PC-3 (cell line): ENCODE data around the gene KCND3. TPM values are rescaled to one million over a fixed set of nuclear protein-coding genes. Genes with fewer than 3 reads are reported as not detected.

Experiments
- ATAC-seq: fragments of 200-7000 bp; cut with Tn5 transposase; 2 replicates; pipeline ENCODE4 v1.9.1; 2020; ENCODE audit warnings: mild to moderate bottlenecking, moderate library complexity
- BruUV-seq: library from RNA; stranded (reverse); fragments of 400-500 nt; replicated peaks from 2 replicates; lab custom pipeline; 2021; lab: Mats Ljungman, UMichigan
- CTCF ChIA-PET: fragments of 300-600 bp; sonication (Branson Sonifier 250); formaldehyde crosslinking; loops from one replicate; lab custom pipeline; 2022; ENCODE audit warnings: antibody characterized with exemption; lab: Charles Lee
- POLR2A ChIA-PET: fragments of 300-600 bp; sonication (Branson Sonifier 250); formaldehyde crosslinking; loops from one replicate; lab custom pipeline; 2022; ENCODE audit warnings: antibody characterized with exemption; ENCODE audit not compliant: unreplicated experiment; lab: Charles Lee
- DNase-seq: peaks from one replicate; pipeline ENCODE4 v3.0.0-alpha.2; 2015
- H2AFZ ChIP-seq: fragments of 300-600 bp; sonication (generic); 2 replicates; pipeline ENCODE4 v1.6.0; 2016; ENCODE audit warnings: antibody characterized with exemption, low read length
- H3F3A ChIP-seq: fragments of 300-600 bp; sonication (generic); one replicate; pipeline ENCODE4 v1.6.0; 2017; ENCODE audit warnings: antibody characterized with exemption, low read length, control low read depth, mild to moderate bottlenecking; ENCODE audit not compliant: unreplicated experiment
- H3K27ac ChIP-seq: fragments of 300-600 bp; sonication (generic); 2 replicates; pipeline ENCODE4 v1.5.1; 2016; ENCODE audit warnings: mild to moderate bottlenecking, low read length
- H3K27me3 ChIP-seq: fragments of 300-600 bp; sonication (generic); 2 replicates; pipeline ENCODE4 v1.6.1; 2016; ENCODE audit warnings: low read length, mixed read lengths
- H3K36me3 ChIP-seq: fragments of 300-600 bp; sonication (generic); 2 replicates; pipeline ENCODE4 v1.6.1; 2016; ENCODE audit warnings: low read depth, mixed run types, low read length, mixed read lengths
- H3K4me1 ChIP-seq: fragments of 300-600 bp; sonication (generic); 2 replicates; pipeline ENCODE4 v1.5.1; 2016; ENCODE audit warnings: low read length; ENCODE audit not compliant: insufficient read depth
- H3K4me2 ChIP-seq: fragments of 300-600 bp; sonication (generic); 2 replicates; pipeline ENCODE4 v1.6.0; 2016; ENCODE audit warnings: low read length
- H3K4me3 ChIP-seq: fragments of 300-600 bp; sonication (generic); 2 replicates; pipeline ENCODE4 v1.5.1; 2016; ENCODE audit warnings: mild to moderate bottlenecking, low read length, mixed read lengths
- H3K79me2 ChIP-seq: fragments of 300-600 bp; sonication (generic); 2 replicates; pipeline ENCODE4 v1.6.1; 2017; ENCODE audit warnings: low read length, mixed read lengths
- H3K9ac ChIP-seq: fragments of 300-600 bp; sonication (generic); 2 replicates; pipeline ENCODE4 v1.6.0; 2016; ENCODE audit warnings: mild to moderate bottlenecking, low read length
- H3K9me2 ChIP-seq: fragments of 300-600 bp; sonication (generic); replicated peaks from 2 replicates; pipeline ENCODE4 v1.6.1; 2016; ENCODE audit warnings: mixed run types, low read length, mixed read lengths
- H3K9me3 ChIP-seq: fragments of 300-600 bp; sonication (generic); 2 replicates; pipeline ENCODE4 v1.6.1; 2016; ENCODE audit warnings: low read length, mixed read lengths
- H4K20me1 ChIP-seq: fragments of 300-600 bp; sonication (generic); 2 replicates; pipeline ENCODE4 v1.6.1; 2016; ENCODE audit warnings: low read length, mixed read lengths
- EZH2 ChIP-seq: fragments of 300-600 bp; sonication (generic); IDR thresholded peaks from one replicate; pipeline ENCODE4 v1.6.1; 2017; ENCODE audit warnings: antibody characterized with exemption, mild to moderate bottlenecking, low read length; ENCODE audit not compliant: unreplicated experiment
- EZH2phosphoT487 ChIP-seq: fragments of 300-600 bp; sonication (generic); IDR thresholded peaks from 2 replicates; pipeline ENCODE4 v1.6.1; 2018; ENCODE audit warnings: mild to moderate bottlenecking, antibody characterized with exemption, low read length, borderline replicate concordance
- intact Hi-C: fragments of 100-400 bp; cut with micrococcal nuclease; formaldehyde crosslinking; loops from 2 replicates; pipeline ENCODE4 v1.9.0; 2023
- total RNA-seq: library from RNA; depleted of rRNA; stranded (reverse); fragments of >200 nt; gene quantifications from 2 replicates; pipeline ENCODE4 v1.2.3, GENCODE V29; 2014
- TF ChIP-seq, protein P1 (sequence below): fragments of 300-600 bp; sonication (generic); conservative IDR thresholded peaks from 2 replicates; pipeline ENCODE4 v1.5.1; 2017; ENCODE audit warnings: antibody characterized with exemption, low read depth, mild to moderate bottlenecking, low read length

KCND3 gene
- total RNA-seq, 1 experiment from 2014 or later = not detected

DNA sequence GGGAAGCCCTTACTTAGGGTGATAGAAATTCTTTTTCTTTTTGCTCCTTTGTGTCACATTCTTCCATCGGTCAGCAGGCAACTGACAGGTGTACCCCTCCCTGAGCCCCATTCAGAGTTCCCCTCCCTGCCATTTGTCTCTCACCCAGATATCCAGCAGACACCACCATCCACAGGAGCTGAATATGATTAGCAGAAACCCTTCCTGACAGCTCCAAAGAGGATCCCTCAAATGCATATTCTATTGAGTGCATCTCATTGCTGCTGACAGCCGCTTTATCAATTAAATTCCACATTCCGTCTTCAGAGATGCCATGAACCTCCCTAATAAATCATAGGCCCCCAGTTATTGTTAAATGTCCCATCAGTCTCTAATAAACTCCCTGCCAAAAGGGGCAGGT lies 239.8 kb downstream of the KCND3 start:
- CTCF ChIA-PET = no interaction called here

DNA sequence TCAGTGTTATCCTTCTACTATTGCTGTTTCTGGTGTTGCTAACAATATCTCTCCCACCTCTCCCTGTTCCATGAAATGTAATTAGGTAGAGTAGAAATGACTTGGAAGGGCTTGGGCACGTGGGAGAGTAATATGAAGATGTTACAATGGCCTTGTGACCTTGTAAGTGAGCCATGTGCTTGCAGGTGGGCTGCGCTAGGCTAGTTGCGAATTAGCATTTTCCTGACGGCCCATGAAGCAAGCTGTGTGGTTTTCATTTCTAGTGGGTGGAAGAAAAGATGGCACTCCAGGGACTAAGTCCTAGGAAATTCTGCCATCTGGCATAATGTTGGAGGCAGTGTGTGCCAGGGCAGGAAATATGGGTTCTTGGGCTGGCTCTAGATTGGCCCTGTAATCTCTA lies 241.5 kb downstream of the KCND3 start:
- H2AFZ ChIP-seq = no peak overlapping the region
- H3K4me3 ChIP-seq = no peak overlapping the region
- H3K9ac ChIP-seq = no peak overlapping the region
- TF ChIP-seq, protein P1, sequence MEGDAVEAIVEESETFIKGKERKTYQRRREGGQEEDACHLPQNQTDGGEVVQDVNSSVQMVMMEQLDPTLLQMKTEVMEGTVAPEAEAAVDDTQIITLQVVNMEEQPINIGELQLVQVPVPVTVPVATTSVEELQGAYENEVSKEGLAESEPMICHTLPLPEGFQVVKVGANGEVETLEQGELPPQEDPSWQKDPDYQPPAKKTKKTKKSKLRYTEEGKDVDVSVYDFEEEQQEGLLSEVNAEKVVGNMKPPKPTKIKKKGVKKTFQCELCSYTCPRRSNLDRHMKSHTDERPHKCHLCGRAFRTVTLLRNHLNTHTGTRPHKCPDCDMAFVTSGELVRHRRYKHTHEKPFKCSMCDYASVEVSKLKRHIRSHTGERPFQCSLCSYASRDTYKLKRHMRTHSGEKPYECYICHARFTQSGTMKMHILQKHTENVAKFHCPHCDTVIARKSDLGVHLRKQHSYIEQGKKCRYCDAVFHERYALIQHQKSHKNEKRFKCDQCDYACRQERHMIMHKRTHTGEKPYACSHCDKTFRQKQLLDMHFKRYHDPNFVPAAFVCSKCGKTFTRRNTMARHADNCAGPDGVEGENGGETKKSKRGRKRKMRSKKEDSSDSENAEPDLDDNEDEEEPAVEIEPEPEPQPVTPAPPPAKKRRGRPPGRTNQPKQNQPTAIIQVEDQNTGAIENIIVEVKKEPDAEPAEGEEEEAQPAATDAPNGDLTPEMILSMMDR = no peak
- TF ChIP-seq EZH2phosphoT487 (no peak), EZH2 (no peak)
- H3K79me2 ChIP-seq = no peaks in the 10 kb centered on the region
- no peak overlapping the region for H3K27ac ChIP-seq
- no peaks in the 10 kb centered on the region for H3K4me1 ChIP-seq
- CTCF ChIA-PET = interaction anchor here (1.2 to 1.6 kb wide), 4 partner anchors 22 to 266 kb away, joined by 4 to 24 read pairs (median 9); no protein-coding TSS in a partner anchor
- no peak for DNase-seq
- H3K9me3 ChIP-seq = no peaks in the 10 kb centered on the region
- H3K9me2 ChIP-seq = no peaks in the 10 kb centered on the region
- POLR2A ChIA-PET = no interaction called here
- no TSS peak for BruUV-seq
- H4K20me1 ChIP-seq = no peaks in the 10 kb centered on the region
- no peaks in the 10 kb centered on the region for H3K36me3 ChIP-seq
- intact Hi-C loops = loop anchor here (1.0 kb wide), 2 partner anchors 33 to 267 kb away; no protein-coding TSS in a partner anchor
- H3K4me2 ChIP-seq = no peak overlapping the region
- H3K27me3 ChIP-seq = no peaks in the 10 kb centered on the region
- ATAC-seq = no peak
- no peaks in the 10 kb centered on the region for H3F3A ChIP-seq

More for the DNA sequence above, 239.8 kb downstream of the KCND3 start:
- H4K20me1 ChIP-seq = no peaks in the 10 kb centered on the region
- H3K36me3 ChIP-seq = no peaks in the 10 kb centered on the region
- TF ChIP-seq EZH2phosphoT487 (no peak), EZH2 (no peak)
- TF ChIP-seq, protein P1 = no peak
- ATAC-seq = no peak
- H3K79me2 ChIP-seq = no peaks in the 10 kb centered on the region
- H3K9me3 ChIP-seq = no peaks in the 10 kb centered on the region
- no peaks in the 10 kb centered on the region for H3K9me2 ChIP-seq
- no peak overlapping the region for H3K27ac ChIP-seq
- no peaks in the 10 kb centered on the region for H3K27me3 ChIP-seq
- H3K4me1 ChIP-seq = peaks cover 2% of the 10 kb centered on the region
- no peak overlapping the region for H3K9ac ChIP-seq
- H3F3A ChIP-seq = no peaks in the 10 kb centered on the region
- no TSS peak for BruUV-seq
- POLR2A ChIA-PET = no interaction called here
- H3K4me3 ChIP-seq = no peak overlapping the region
- H3K4me2 ChIP-seq = no peak overlapping the region
- H2AFZ ChIP-seq = no peak overlapping the region
- intact Hi-C loops = no loop called here
- no peak for DNase-seq

DNA sequence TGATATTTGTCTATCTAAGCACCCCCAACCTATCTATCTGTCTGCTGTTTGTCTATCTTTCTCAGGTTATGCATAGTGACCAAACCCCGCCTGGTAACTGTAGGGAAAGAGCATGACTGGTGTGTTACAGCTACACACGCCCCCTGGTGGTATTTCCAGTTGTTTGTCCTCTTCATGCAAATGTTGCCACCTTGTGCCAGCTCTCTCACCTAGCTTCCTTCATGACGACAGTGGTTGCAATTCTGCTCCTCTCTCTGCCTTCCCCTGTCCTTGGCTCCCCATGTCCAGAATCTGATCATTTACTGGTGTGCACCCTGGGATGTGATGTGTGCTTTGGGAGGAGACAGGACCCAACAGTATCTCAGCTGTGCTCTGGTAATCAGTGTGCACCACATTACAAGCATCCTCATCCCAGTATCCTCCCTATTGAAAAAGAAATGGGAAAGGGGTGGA lies 242.2 kb downstream of the KCND3 start:
- ChIA-PET CTCF (interaction anchor here (1.2 to 1.6 kb wide), 4 partner anchors 22 to 265 kb away, joined by 4 to 24 read pairs (median 9); no protein-coding TSS in a partner anchor), POLR2A (no interaction called here)
- ATAC-seq (peak; percentile 92), DNase-seq (peak; percentile 85)
- no peaks in the 10 kb centered on the region for H3K27me3 ChIP-seq
- no peaks in the 10 kb centered on the region for H3K9me2 ChIP-seq
- no peak overlapping the region for H2AFZ ChIP-seq
- H3K4me2 ChIP-seq = no peak overlapping the region
- H3K4me1 ChIP-seq = no peaks in the 10 kb centered on the region
- H3K27ac ChIP-seq = no peak overlapping the region
- no peaks in the 10 kb centered on the region for H3K9me3 ChIP-seq
- H3K79me2 ChIP-seq = no peaks in the 10 kb centered on the region
- TF ChIP-seq EZH2 = no peak
- no peak for TF ChIP-seq EZH2phosphoT487
- TF ChIP-seq, protein P1 = peak; percentile 84
- BruUV-seq = no TSS peak
- H3F3A ChIP-seq = no peaks in the 10 kb centered on the region
- H3K9ac ChIP-seq = no peak overlapping the region
- H3K36me3 ChIP-seq = no peaks in the 10 kb centered on the region
- intact Hi-C loops = loop anchor here (1.0 kb wide), 2 partner anchors 32 to 266 kb away; no protein-coding TSS in a partner anchor
- no peaks in the 10 kb centered on the region for H4K20me1 ChIP-seq
- no peak overlapping the region for H3K4me3 ChIP-seq
